NCI-H345 (cell line): ENCODE data around the gene F7.
A peak's percentile ranks its signal among the peaks of the same experiment; 100 is the strongest.
"Not testable (repeated sequence)": the region's sequence is repeated elsewhere in the genome, so short reads cannot be mapped to it uniquely, and the experiment has no call there.

Source experiments
- DNase-seq: peaks from one replicate; lab custom pipeline; 2025; lab: John Stamatoyannopoulos, UW

The F7 gene

GRCh38 chr13:113105032-113105920 lies at the start of gene F7:
Gene F7, plus strand, starts transcription at chr13:113105791. Its CDS starts 51 bp downstream, at chr13:113105842.
- DNase-seq, result peak; percentile 55

GRCh38 chr13:113057084-113057483 lies 48.5 kb upstream of the F7 start:
- no peak for DNase-seq

- DNase-seq, result not testable (repeated sequence)
Observed at GRCh38 chr13:113057559-113057958, 48.0 kb upstream of the F7 start.

GRCh38 chr13:113058129-113058987 lies 47.2 kb upstream of the F7 start:
- no peak for DNase-seq

- DNase-seq, result no peak
Observed at GRCh38 chr13:113058988-113059850, 46.4 kb upstream of the F7 start.

GRCh38 chr13:113059891-113060290 lies 45.7 kb upstream of the F7 start:
- DNase-seq, result no peak

- DNase-seq, result no peak
Observed at GRCh38 chr13:113060557-113061270, 44.9 kb upstream of the F7 start.

- no peak for DNase-seq
Observed at GRCh38 chr13:113061271-113061625, 44.3 kb upstream of the F7 start.

GRCh38 chr13:113061796-113062425 lies 43.7 kb upstream of the F7 start:
- DNase-seq, result no peak

GRCh38 chr13:113062691-113063090 lies 42.9 kb upstream of the F7 start:
- DNase-seq, result no peak

- DNase-seq, result no peak
Observed at GRCh38 chr13:113063091-113063491, 42.5 kb upstream of the F7 start.

GRCh38 chr13:113064000-113064533 lies 41.5 kb upstream of the F7 start:
- DNase-seq, result no peak

- DNase-seq, result no peak
Observed at GRCh38 chr13:113064534-113065405, 40.8 kb upstream of the F7 start.

- no peak for DNase-seq
Observed at GRCh38 chr13:113065406-113066141, 40.0 kb upstream of the F7 start.

- no peak for DNase-seq
Observed at GRCh38 chr13:113066142-113066455, 39.5 kb upstream of the F7 start.

GRCh38 chr13:113066746-113067145 lies 38.8 kb upstream of the F7 start:
- DNase-seq, result no peak

- DNase-seq, result no peak
Observed at GRCh38 chr13:113069861-113070805, 35.5 kb upstream of the F7 start.

- DNase-seq, result no peak
Observed at GRCh38 chr13:113070855-113071254, 34.7 kb upstream of the F7 start.
